ENCODE data around the gene EIF2S1. TPM values are rescaled to one million over a fixed set of nuclear protein-coding genes. Genes with fewer than 3 reads are reported as not detected.
A peak's percentile ranks its signal among the peaks of the same experiment; 100 is the strongest.
"Not testable (repeated sequence)": the region's sequence is repeated elsewhere in the genome, so short reads cannot be mapped to it uniquely, and the experiment has no call there.

Gene EIF2S1
- total RNA-seq = 93.1 TPM
- long read RNA-seq, full-length matches to known transcripts = 115 of 120 reads
- long read RNA-seq, partial matches to known transcripts = 0 of 120 reads
- long read RNA-seq, other reads (novel, unspliced or antisense) = 5 of 120 reads

GRCh38 chr14:67359775-67360469 lies at the start of gene EIF2S1, which contains the start of gene ATP6V1D:
EIF2S1 (plus strand) TSS chr14:67360328; CDS start chr14:67364768, 4,440 bp downstream.
ATP6V1D (minus strand) TSS chr14:67359804; CDS start chr14:67359698, 106 bp downstream.
- intact Hi-C loops (cut with DNase I) = no loop called here
- ATAC-seq (ENCODE audit: poor library complexity) (peak; percentile 99), DNase-seq (peak; percentile 100)

GRCh38 chr14:67311868-67312267 lies 48.3 kb upstream of the EIF2S1 start:
- intact Hi-C loops (cut with DNase I) = no loop called here

DNA sequence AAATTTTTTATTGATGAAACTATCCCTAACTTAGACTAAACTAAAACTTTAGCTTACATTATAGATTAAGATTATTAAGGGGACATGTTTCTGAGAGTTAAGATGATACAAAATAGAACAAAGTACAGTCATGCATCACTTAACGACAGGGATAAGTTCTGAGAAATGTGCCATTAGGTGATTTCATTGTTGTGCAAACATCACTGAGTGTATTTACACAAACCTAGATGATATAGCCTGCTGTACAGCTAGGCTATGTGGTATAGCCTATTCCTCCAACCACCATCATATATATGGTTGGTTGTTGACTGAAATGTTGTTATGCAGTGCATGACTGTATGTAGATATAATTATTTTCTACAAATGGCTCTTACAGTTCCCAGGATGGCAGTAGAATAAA lies 47.0 kb upstream of the EIF2S1 start:
- intact Hi-C loops (cut with DNase I) = no loop called here
- ATAC-seq (ENCODE audit: poor library complexity) (no peak), DNase-seq (no peak)

More at GRCh38 chr14:67311868-67312267, 48.3 kb upstream of the EIF2S1 start:
- DNase-seq (no peak), ATAC-seq (ENCODE audit: poor library complexity) (no peak)

- intact Hi-C loops (cut with DNase I) = no loop called here
- no peak for ATAC-seq (ENCODE audit: poor library complexity)
- no peak for DNase-seq
These were observed 42.3 kb upstream of the EIF2S1 start for GRCh38 chr14:67317822-67318221.

DNA sequence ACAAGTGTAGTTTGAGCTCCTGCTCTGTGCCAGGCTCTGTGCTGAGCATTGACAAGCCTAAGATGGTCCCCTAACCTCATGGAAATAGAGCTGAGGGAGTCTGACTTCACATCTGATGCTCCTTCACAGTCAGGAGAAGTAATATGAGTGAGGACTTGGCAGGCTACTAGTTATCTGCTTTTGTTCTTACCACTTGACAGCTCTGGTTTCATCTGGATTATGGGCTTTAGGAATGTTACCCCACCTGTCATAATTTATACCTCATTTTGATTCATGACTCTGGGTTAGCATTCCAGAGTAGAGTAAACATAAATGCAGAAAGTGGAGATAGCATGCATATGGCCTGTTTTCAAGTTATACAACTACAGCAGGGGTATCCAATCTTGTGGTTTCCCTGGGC lies 41.0 kb upstream of the EIF2S1 start:
- ATAC-seq (ENCODE audit: poor library complexity) (no peak), DNase-seq (no peak)
- intact Hi-C loops (cut with DNase I) = no loop called here

- ATAC-seq (ENCODE audit: poor library complexity); intact Hi-C loops (cut with DNase I); DNase-seq: not testable (repeated sequence)
These were observed 30.5 kb upstream of the EIF2S1 start for GRCh38 chr14:67329666-67330065.

GRCh38 chr14:67331368-67332125 lies 28.6 kb upstream of the EIF2S1 start:
- intact Hi-C loops (cut with DNase I) = no loop called here
- DNase-seq (no peak), ATAC-seq (ENCODE audit: poor library complexity) (no peak)

- intact Hi-C loops (cut with DNase I) = no loop called here
- DNase-seq (no peak), ATAC-seq (ENCODE audit: poor library complexity) (no peak)
These were observed 27.7 kb upstream of the EIF2S1 start for GRCh38 chr14:67332468-67332867.

DNA sequence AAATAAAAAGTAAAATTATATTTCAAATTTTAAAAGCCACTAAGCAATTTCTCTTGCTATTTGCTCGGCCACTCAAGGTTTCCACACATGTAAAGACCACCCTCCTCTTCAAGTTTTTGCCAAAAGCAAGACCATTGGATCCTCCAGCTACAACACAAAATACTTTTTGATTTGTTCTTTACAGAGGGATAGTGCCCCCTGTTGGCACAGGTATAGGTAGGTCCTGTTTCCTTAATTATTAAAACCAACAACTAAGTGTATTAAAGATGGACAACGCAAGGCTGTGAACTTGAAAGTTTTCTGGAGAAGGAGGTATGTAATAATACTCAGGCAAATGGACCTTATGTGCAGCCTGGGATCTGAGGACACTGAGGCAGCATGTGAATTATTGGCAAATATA lies 24.3 kb upstream of the EIF2S1 start:
- ATAC-seq (ENCODE audit: poor library complexity) = no peak
- intact Hi-C loops (cut with DNase I) = no loop called here
- no peak for DNase-seq

- DNase-seq; ATAC-seq (ENCODE audit: poor library complexity); intact Hi-C loops (cut with DNase I): not testable (repeated sequence)
These were observed 18.9 kb upstream of the EIF2S1 start for GRCh38 chr14:67341231-67341630.

DNA sequence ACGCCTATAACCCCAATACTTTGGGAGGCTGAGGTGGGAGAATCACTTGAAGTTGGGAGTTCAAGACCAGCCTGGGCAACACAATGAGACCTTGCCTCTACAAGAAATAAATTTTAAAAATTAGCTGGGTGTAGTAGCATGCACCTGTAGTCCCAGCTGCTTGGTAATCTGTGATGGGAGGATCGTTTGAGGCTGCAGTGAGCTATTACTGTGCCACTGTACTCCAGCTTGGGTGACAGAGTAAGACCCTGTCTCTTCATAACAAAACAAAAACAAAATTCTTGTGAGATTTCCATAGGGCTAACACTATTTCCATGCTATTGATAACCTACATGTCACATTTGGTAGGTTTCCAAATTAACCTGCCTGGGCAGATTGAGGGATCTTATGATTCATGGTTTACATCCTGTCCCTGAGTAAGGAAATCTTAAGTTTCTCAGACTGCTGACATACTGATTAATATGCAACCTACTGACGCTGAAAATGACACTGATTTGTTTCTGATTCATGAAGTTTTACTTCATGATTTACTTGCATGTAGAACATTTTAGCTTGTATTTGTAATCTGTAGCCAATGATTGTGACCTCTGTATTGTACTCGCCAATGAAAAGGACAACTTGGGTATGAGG lies 16.4 kb upstream of the EIF2S1 start:
- ATAC-seq (ENCODE audit: poor library complexity) (no peak), DNase-seq (no peak)

DNA sequence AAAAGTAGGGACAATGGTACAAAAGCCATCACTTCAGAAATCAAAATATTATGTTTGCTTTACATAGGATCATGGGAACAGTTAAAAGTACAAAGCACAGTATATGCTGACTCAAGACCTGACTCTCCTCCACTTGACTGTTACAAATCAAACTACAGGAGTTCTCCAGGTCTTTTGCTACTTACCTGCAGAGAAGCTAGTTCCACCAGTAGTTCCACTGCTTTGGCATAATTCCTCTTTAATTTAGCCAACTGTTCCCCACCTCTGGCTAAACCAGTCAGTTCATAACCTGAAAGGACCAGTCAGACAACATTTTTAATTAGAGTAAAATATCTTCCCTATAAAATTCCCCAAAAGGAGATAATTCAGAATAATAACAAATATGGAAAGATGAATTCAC lies 14.5 kb upstream of the EIF2S1 start:
- ATAC-seq (ENCODE audit: poor library complexity) = no peak
- intact Hi-C loops (cut with DNase I) = no loop called here
- no peak for DNase-seq

More for the DNA sequence above, 16.4 kb upstream of the EIF2S1 start:
- intact Hi-C loops (cut with DNase I) = no loop called here

GRCh38 chr14:67352055-67352454 lies 8.1 kb upstream of the EIF2S1 start:
- intact Hi-C loops (cut with DNase I) = no loop called here
- no peak for DNase-seq
- ATAC-seq (ENCODE audit: poor library complexity) = no peak

- no peak for ATAC-seq (ENCODE audit: poor library complexity)
These were observed 2.8 kb upstream of the EIF2S1 start for GRCh38 chr14:67357186-67357968.

DNA sequence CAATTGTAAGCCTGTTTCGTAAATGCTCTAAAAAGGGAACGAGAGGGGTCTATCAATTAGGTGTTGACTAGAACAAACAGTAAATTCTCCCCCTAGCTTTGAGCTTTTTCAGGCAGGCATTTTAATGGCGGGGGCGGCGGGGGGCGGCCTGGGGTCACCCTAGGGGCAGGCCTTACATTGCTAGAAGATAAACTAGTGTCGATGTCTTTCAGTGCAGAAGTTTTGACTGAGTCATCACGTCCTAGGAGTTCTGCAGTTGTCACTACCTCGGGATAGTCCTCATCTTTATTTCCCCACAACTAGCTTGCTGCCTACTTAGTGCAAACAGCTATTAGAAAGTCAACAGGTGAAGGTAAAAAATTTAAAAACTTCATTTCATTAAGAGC lies 2.2 kb upstream of the EIF2S1 start:
- ATAC-seq (ENCODE audit: poor library complexity) = no peak
- intact Hi-C loops (cut with DNase I) = no loop called here
- no peak for DNase-seq

More at GRCh38 chr14:67357186-67357968, 2.8 kb upstream of the EIF2S1 start:
- intact Hi-C loops (cut with DNase I) = no loop called here
- DNase-seq = no peak

DNA sequence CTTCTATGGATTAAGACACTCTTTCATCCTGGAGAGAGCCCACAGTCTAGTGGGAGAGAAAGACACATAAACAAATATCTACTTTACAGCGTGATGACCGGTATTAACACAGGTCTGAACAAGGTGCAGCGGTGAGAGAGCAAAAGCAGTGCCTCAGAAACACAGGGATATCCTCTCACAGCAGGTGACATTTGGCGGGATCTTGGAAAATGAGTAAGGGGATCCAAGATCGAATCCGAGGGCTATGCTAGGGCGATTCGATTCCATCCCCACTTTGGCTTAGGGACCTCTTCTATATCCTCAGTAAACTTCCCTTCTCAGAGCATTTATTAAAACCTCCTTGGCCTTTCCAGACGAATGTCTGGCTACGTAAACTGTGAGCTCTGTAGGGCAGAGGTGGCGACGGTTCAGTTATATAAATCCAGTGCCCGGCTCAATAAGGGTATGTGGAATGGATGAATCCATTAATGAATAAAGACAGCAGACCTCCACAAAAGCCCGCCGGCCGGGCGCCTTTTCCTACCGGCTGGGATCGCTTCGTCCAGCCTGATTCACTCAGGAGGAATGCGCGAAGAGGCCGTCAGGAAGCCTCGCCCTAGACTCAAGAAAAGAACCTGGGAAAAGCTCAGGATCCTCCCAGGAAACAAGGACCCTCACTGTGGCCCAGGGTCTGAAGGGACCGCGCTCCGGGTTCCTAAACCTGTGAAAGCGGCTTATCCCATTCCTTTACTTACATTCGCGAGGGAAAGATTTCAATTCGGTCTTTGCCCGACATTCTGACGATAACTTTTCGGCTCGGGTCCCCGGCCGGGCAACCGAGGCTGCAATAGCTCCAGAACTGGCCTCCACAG lies 979 bp upstream of the EIF2S1 start:
- DNase-seq (peak; percentile 52), ATAC-seq (ENCODE audit: poor library complexity) (peak; percentile 0)
- intact Hi-C loops (cut with DNase I) = no loop called here

DNA sequence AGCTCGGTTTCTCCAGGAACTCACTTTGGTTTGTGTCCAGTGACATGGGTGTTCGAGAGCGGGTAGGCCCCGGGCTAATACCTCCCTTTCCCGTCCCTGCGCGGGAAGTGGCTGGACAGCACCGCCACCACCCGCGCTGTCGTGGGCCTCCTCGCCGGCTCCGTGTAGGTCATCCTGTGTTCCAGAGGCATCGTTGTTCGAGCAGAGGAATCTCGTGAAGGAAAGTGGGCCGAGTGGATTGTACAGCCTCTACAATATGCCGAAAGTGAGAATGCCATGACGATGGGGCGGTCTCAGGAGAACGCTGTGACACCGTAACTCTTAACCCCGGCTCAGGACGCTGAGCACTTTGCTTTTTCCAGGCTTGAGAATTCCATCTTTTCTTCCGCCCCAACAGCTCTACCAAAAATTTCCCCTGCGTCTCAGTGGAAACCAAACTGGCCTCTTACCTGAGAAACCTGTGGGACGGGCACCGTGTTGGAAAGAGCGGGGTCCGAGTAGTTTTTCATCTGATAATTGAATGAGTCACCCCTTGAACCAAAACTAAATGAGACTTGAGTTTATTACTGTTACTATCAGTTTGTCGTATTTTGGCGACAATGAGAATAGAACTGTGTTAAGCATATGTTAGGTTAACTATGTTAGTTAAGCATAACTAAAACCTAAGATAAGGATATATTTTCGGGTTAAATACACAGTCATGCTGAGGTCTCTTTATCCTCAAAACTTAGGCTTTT lies 510 bp downstream of the EIF2S1 start:
- no peak for DNase-seq
- intact Hi-C loops (cut with DNase I) = no loop called here
- ATAC-seq (ENCODE audit: poor library complexity) = peak; percentile 46

All from Right ventricle myocardium superior (tissue), 1 donor.